ENCODE results near the gene APCDD1. TPM values are rescaled to one million over a fixed set of nuclear protein-coding genes. Genes with fewer than 3 reads are reported as not detected.

APCDD1 gene
- total and polyA plus RNA-seq, 2 of the 8 experiments (the other 6 are each of a cell fraction or from before 2014, with no cell fraction given): 2.6 to 3.6 TPM

- TF ChIP-seq NANOG (IDR thresholded peaks at IDR 0.05; ENCODE audit: insufficient read depth, low read depth, low read length, poor library complexity, severe bottlenecking): no peak
- peak; percentile 17 to 31 (median 21); a peak in 3 of 4 replicates for TF ChIP-seq CTCF (IDR thresholded peaks at IDR 0.05; ENCODE audit: control extremely low read depth in 1 of 3, insufficient read depth in 1 of 3, low read depth in 1 of 3, low read length in 3 of 3)
- no peak for TF ChIP-seq BACH1 (IDR thresholded peaks at IDR 0.05; ENCODE audit: low read length)
- no peak for TF ChIP-seq HDAC6 (IDR thresholded peaks at IDR 0.05; ENCODE audit: low read depth, low read length)
- peak; percentile 43 to 59 for TF ChIP-seq RAD21 (IDR thresholded peaks at IDR 0.05 in 1 of 2, conservative IDR thresholded peaks at IDR 0.05 in 1 of 2; ENCODE audit: low read depth in 2 of 2, low read length in 2 of 2)
- TF ChIP-seq ATF3 (IDR thresholded peaks at IDR 0.05; ENCODE audit: insufficient read depth, low read depth, low read length): no peak
Measured at GRCh38 chr18:10518595-10519255, 64.3 kb downstream of the APCDD1 start (continued).

All from H1 (cell line).